Measurements from ENCODE around the gene R3HCC1L. TPM values are rescaled to one million over a fixed set of nuclear protein-coding genes. Genes with fewer than 3 reads are reported as not detected.

Gene R3HCC1L
- total RNA-seq, 4 donors from 2014 or later, result 16.4 to 22.3 (median 18.8) TPM

DNA sequence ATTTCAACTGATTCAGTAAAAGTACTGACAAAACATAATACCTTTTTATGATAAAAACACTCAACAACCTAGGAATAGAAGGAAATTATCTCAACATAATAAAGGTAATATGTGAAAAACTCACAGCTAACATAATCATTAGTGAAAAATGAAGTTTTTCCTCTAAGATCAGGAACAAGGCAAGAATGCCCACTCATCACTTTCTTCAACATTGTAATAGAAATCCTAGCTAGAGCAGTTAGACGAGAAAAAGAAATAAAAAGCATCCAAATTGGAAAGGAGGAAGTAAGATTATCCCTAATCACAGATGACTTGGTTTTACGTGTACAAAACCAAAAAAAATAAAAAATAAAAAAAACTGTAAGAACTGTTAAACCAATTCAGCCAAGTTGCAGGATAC, 58.6 kb downstream of the R3HCC1L start:
- Histone ChIP-seq H3K27ac (no peak overlapping the region), H3K4me1 (no peaks in the 10 kb centered on the region), H3K4me3 (no peak overlapping the region), H3K36me3 (peaks cover 0 to 18% (median 0%) of the 10 kb centered on the region in 3 donors), H3K27me3 (no peaks in the 10 kb centered on the region), H3K9me3 (no peaks in the 10 kb centered on the region)
- DNase-seq, result no peak
- no peak for TF ChIP-seq POLR2A (IDR thresholded peaks at IDR 0.05)
- TF ChIP-seq, protein P1, sequence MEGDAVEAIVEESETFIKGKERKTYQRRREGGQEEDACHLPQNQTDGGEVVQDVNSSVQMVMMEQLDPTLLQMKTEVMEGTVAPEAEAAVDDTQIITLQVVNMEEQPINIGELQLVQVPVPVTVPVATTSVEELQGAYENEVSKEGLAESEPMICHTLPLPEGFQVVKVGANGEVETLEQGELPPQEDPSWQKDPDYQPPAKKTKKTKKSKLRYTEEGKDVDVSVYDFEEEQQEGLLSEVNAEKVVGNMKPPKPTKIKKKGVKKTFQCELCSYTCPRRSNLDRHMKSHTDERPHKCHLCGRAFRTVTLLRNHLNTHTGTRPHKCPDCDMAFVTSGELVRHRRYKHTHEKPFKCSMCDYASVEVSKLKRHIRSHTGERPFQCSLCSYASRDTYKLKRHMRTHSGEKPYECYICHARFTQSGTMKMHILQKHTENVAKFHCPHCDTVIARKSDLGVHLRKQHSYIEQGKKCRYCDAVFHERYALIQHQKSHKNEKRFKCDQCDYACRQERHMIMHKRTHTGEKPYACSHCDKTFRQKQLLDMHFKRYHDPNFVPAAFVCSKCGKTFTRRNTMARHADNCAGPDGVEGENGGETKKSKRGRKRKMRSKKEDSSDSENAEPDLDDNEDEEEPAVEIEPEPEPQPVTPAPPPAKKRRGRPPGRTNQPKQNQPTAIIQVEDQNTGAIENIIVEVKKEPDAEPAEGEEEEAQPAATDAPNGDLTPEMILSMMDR (IDR thresholded peaks at IDR 0.05), result no peak

DNA sequence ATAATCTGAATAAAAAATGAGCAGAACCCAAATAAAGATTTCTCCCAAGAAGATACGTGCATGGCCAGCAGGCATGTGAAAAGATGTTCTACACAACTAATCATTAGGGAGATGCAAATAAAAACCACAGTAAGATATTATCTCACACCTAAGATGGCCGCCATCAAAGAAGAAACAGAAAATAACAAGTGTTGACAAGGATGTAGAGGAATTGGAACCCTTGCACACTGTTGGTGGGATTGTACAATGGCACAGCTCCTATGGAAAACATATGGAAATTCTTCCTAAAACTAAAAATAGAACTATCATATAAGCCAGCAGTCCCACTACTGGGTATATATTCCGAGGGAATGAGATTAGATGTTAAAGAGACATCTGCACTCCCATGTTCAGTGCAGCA, 60.2 kb downstream of the R3HCC1L start:
- no peak for TF ChIP-seq POLR2A (IDR thresholded peaks at IDR 0.05)
- TF ChIP-seq, protein P1 (IDR thresholded peaks at IDR 0.05), result no peak
- H3K36me3 ChIP-seq, result peaks cover 0 to 14% (median 0%) of the 10 kb centered on the region in 3 donors
- H3K4me1 ChIP-seq, result no peaks in the 10 kb centered on the region
- no peaks in the 10 kb centered on the region for H3K27me3 ChIP-seq
- no peak for DNase-seq
- H3K4me3 ChIP-seq, result no peak overlapping the region
- no peak overlapping the region for H3K27ac ChIP-seq
- H3K9me3 ChIP-seq, result no peaks in the 10 kb centered on the region

DNA sequence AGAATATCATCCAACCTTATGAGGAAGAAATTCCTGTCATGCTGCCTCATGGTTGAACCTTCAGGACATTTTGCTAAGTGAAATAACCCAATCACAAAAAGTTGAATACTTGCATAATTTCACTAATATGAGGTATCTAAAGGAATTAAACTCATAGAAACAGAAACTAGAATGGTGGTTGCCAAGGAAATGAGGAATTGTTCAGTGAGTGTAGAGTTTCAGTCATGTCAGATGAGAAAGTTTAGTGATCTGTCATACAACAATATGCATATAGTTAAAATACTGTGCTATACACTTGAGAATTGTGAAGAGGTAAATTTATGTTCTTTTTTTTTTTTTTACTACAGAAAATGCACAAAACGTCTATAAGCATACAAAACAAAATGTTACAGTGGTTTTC, 60.7 kb downstream of the R3HCC1L start:
- DNase-seq, result no peak
- peaks cover 0 to 14% (median 0%) of the 10 kb centered on the region in 3 donors for H3K36me3 ChIP-seq
- H3K27me3 ChIP-seq, result no peaks in the 10 kb centered on the region
- H3K9me3 ChIP-seq, result no peaks in the 10 kb centered on the region
- H3K4me1 ChIP-seq, result no peaks in the 10 kb centered on the region
- no peak overlapping the region for H3K27ac ChIP-seq
- no peak overlapping the region for H3K4me3 ChIP-seq
- no peak for TF ChIP-seq POLR2A (IDR thresholded peaks at IDR 0.05)
- TF ChIP-seq, protein P1 (IDR thresholded peaks at IDR 0.05), result no peak

DNA sequence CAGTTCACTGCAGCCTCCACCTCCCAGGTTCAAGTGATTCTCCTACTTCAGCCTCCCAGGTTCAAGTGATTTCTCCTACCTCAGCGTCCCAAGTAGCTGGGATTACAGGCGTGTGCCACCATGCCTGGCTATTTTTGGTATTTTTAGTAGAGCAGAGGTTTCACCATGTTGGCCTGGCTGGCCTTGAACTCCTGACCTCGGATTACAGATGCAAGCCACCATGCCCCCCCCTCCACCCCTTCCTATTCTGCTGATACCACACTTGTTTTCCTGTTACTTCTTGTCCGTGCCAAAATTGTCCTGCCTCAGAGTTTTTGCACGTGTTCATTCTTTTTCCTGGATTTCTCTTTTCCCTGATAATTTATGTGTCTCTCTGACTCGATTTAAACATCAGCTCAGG, 62.5 kb downstream of the R3HCC1L start:
- no peaks in the 10 kb centered on the region for H3K27me3 ChIP-seq
- TF ChIP-seq, protein P1 (IDR thresholded peaks at IDR 0.05), result no peak
- no peak for TF ChIP-seq POLR2A (IDR thresholded peaks at IDR 0.05)
- peaks cover 0 to 6% (median 0%) of the 10 kb centered on the region in 3 donors for H3K36me3 ChIP-seq
- no peak overlapping the region for H3K4me3 ChIP-seq
- H3K4me1 ChIP-seq, result no peaks in the 10 kb centered on the region
- H3K9me3 ChIP-seq, result no peaks in the 10 kb centered on the region
- H3K27ac ChIP-seq, result no peak overlapping the region
- no peak for DNase-seq

DNA sequence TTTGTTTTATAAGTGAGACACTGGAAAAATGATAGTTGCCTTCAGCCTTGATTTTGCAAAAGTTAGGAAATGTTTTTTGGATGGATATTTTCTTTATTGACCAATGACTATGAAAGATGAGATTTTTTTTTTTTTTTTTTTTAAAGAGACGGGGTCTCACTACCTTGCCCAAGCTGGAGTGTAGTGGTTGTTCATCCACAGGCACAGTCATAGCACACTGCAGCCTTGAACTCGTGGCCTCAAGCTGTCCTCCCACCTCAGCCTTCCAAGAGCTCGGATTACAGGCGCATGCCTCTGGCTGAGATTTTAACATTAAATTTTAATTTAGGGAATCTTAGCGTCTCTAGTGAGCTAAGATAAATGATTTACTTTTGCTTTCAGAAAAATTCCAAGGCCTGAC, 67.3 kb downstream of the R3HCC1L start:
- H3K4me3 ChIP-seq, result no peak overlapping the region
- H3K27ac ChIP-seq, result no peak overlapping the region
- H3K4me1 ChIP-seq, result no peaks in the 10 kb centered on the region
- H3K27me3 ChIP-seq, result no peaks in the 10 kb centered on the region
- no peak for DNase-seq
- TF ChIP-seq POLR2A (IDR thresholded peaks at IDR 0.05), result no peak
- TF ChIP-seq, protein P1 (IDR thresholded peaks at IDR 0.05), result no peak
- H3K36me3 ChIP-seq, result no peaks in the 10 kb centered on the region
- H3K9me3 ChIP-seq, result no peaks in the 10 kb centered on the region

DNA sequence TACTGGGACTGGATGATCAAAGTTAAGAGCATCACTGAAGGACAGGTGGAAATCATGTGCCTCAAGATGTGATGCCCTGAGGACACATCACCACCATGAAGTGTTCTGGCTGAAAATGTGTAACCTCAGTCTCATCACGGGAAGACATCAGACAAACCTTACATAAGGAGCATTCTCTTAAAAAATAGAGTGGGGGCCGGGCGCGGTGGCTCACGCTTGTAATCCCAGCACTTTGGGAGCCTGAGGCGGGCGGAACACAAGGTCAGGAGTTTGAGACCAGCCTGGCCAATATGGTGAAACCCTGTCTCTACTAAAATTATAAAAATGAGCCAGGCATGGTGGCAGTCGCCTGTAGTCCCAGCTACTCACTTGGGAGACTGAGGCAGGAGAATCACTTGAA, 67.9 kb downstream of the R3HCC1L start:
- Histone ChIP-seq H3K9me3 (no peaks in the 10 kb centered on the region), H3K4me1 (no peaks in the 10 kb centered on the region), H3K4me3 (no peak overlapping the region), H3K27ac (no peak overlapping the region), H3K36me3 (no peaks in the 10 kb centered on the region), H3K27me3 (no peaks in the 10 kb centered on the region)
- no peak for DNase-seq
- no peak for TF ChIP-seq POLR2A (IDR thresholded peaks at IDR 0.05)
- TF ChIP-seq, protein P1 (IDR thresholded peaks at IDR 0.05), result no peak

Measured in Peyer's patch (tissue), 4 donors.